ENCODE results near the gene DCAF17. TPM values are rescaled to one million over a fixed set of nuclear protein-coding genes. Genes with fewer than 3 reads are reported as not detected.

The DCAF17 gene, protein sequence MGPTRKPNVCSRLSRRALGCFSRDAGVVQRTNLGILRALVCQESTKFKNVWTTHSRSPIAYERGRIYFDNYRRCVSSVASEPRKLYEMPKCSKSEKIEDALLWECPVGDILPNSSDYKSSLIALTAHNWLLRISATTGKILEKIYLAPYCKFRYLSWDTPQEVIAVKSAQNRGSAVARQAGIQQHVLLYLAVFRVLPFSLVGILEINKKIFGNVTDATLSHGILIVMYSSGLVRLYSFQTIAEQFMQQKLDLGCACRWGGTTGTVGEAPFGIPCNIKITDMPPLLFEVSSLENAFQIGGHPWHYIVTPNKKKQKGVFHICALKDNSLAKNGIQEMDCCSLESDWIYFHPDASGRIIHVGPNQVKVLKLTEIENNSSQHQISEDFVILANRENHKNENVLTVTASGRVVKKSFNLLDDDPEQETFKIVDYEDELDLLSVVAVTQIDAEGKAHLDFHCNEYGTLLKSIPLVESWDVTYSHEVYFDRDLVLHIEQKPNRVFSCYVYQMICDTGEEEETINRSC
- total RNA-seq (16.4 TPM), polyA plus RNA-seq (ENCODE audit: insufficient read depth in 1 of 8, insufficient read length in 8 of 8, low replicate concordance in 1 of 8) (10 to 100 TPM; 10.5 to 20.0 (median 12.7) TPM)
- long read RNA-seq, donor 1 = 0 reads
- long read RNA-seq, donor 2 = 0 reads
- long read RNA-seq, donor 3, full-length matches to known transcripts = 1 of 1,142 reads
- long read RNA-seq, donor 3, partial matches to known transcripts = 1,141 of 1,142 reads
- long read RNA-seq, donor 3, other reads (novel, unspliced or antisense) = 0 of 1,142 reads
- long read RNA-seq, donor 4, partial matches to known transcripts = 1,020 of 1,020 reads
- long read RNA-seq, donor 4, other reads (novel, unspliced or antisense) = 0 of 1,020 reads
- long read RNA-seq, donor 5, partial matches to known transcripts = 6 of 8 reads
- long read RNA-seq, donor 5, other reads (novel, unspliced or antisense) = 0 of 8 reads
- long read RNA-seq, donor 6, partial matches to known transcripts = 0 of 2 reads
- long read RNA-seq, donor 6, other reads (novel, unspliced or antisense) = 0 of 2 reads
- long read RNA-seq, donor 7, full-length matches to known transcripts = 1 of 1 reads
- long read RNA-seq, donor 7, partial matches to known transcripts = 0 of 1 reads
- long read RNA-seq, donor 7, other reads (novel, unspliced or antisense) = 0 of 1 reads
- long read RNA-seq, donor 8, partial matches to known transcripts = 0 of 1 reads
- long read RNA-seq, donor 8, other reads (novel, unspliced or antisense) = 0 of 1 reads
- long read RNA-seq, donor 9, partial matches to known transcripts = 0 of 1 reads
- long read RNA-seq, donor 9, other reads (novel, unspliced or antisense) = 0 of 1 reads
- long read RNA-seq, donor 10, partial matches to known transcripts = 0 of 3 reads
- long read RNA-seq, donor 10, other reads (novel, unspliced or antisense) = 0 of 3 reads
- long read RNA-seq, donor 11, partial matches to known transcripts = 0 of 1 reads
- long read RNA-seq, donor 11, other reads (novel, unspliced or antisense) = 0 of 1 reads

DNA sequence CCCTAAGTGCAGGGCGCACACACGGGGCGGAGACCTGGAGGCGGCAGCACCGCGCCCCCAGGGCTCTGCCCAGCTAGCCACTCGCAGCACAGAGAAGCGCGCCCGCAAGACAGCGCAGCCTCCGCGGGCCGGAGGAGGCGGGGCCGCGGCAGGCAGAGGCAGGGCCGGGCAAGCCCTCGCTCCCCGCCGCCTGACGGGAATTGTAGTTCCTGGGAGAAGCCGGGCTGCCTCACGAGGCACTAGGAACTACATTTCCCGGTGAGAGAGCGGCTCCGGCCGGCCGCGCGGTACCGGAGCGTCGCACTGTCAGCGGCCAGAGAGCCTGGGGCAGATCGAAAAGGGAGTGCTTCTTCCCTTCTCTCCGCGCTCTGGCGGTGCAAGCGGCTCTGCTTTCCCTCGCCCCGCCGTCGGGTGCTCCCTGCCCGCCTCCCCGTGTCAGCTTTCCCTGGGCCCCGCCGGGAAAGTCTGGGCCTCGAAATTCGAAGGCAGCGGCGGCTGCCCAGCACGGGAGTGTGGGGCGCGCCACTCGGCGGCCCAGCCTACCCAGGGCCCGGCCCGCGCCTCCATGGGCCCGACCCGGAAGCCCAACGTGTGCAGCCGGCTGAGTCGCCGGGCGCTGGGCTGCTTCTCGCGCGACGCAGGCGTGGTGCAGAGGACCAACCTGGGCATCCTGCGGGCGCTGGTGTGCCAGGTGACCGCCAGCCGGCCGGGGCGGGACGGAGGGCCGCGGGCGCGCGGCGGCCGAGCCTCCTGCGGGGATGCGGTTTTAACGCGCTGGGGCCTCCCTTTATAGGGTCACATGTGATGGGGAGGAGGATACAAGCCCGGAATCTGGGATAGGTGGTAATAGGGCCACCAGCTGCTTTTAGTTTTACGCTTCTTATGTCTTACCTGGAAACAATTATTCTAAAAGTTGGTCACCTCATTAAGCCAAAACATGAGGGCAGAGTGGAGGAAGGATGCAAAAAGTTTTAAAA, at the start of gene DCAF17:
DCAF17 (plus strand) TSS at position 214 of the 977 bp plus-strand sequence; CDS start at position 566, 352 bp downstream.
- H3K27ac ChIP-seq (ENCODE audit: low read length) = peak within 1 kb of the TSS; percentile 97
- WGBS (ENCODE audit: insufficient coverage) = under 1% methylated on average over 87 of the region's 92 CpGs
- H3K4me3 ChIP-seq (ENCODE audit: low read length) = peak within 1 kb of the TSS; percentile 86
- peak; percentile 99 for DNase-seq
- peaks cover 5% of the 10 kb centered on the region for H3K9me3 ChIP-seq (replicated peaks; ENCODE audit: control insufficient read depth, low read depth, low read length)
- H3K36me3 ChIP-seq (ENCODE audit: control insufficient read depth, insufficient read depth, low read length) = peaks cover 10% of the 10 kb centered on the region
- peaks cover 6% of the 10 kb centered on the region for H3K4me1 ChIP-seq (ENCODE audit: control insufficient read depth, insufficient read depth, low read length)
- H3K27me3 ChIP-seq (ENCODE audit: control insufficient read depth, insufficient read depth, low read length) = no peaks in the 10 kb centered on the region

DNA sequence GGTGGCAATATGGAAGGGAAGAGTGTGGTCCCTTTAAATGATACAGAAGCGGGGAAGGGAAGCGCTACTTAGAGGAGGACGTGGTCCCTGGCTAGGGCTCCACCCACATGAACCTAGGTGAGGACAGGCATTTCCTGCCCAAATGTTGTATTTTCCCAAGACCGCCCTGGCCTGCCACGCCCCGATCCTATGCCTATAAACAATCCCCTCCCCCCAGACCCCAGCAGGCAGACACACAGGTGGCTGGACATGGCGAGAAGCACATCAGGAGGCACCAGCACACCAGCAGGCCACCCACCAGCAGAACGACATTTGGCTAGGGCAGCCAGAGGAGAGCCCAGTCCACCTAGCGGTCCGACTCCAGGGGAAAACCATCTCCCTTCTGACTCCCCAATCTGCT, 47.4 kb upstream of the DCAF17 start:
- H3K27me3 ChIP-seq (ENCODE audit: control insufficient read depth, insufficient read depth, low read length) = no peaks in the 10 kb centered on the region
- H3K4me3 ChIP-seq (ENCODE audit: low read length) = no peak overlapping the region
- H3K9me3 ChIP-seq (replicated peaks; ENCODE audit: control insufficient read depth, low read depth, low read length) = no peaks in the 10 kb centered on the region
- 88% methylated on average over 6 of the region's 10 CpGs for WGBS (ENCODE audit: insufficient coverage)
- DNase-seq = no peak
- H3K36me3 ChIP-seq (ENCODE audit: control insufficient read depth, insufficient read depth, low read length) = no peaks in the 10 kb centered on the region
- no peak overlapping the region for H3K27ac ChIP-seq (ENCODE audit: low read length)
- H3K4me1 ChIP-seq (ENCODE audit: control insufficient read depth, insufficient read depth, low read length) = no peaks in the 10 kb centered on the region

DNA sequence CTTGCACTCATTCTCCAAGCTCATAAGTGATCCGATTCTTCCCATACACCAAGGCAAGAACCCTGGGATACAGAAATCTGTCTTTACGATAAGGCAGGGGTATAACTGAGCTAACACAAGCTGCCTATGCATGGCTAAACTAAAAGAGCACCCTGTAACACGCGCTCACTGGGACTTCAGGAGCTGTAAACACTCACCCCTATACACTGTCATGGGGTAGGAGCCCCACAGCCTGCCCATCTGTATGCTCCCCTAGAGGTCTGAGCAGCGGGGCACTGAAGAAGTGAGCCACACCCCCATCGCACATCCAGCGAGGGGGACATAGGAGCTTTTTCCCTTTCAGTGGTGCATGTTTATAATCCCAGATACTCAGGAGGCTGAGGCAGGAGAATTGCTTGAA, 47.0 kb upstream of the DCAF17 start:
- H3K27me3 ChIP-seq (ENCODE audit: control insufficient read depth, insufficient read depth, low read length) = no peaks in the 10 kb centered on the region
- 100% methylated on average over 2 of the region's 7 CpGs for WGBS (ENCODE audit: insufficient coverage)
- H3K27ac ChIP-seq (ENCODE audit: low read length) = no peak overlapping the region
- no peaks in the 10 kb centered on the region for H3K9me3 ChIP-seq (replicated peaks; ENCODE audit: control insufficient read depth, low read depth, low read length)
- DNase-seq = no peak
- H3K36me3 ChIP-seq (ENCODE audit: control insufficient read depth, insufficient read depth, low read length) = no peaks in the 10 kb centered on the region
- H3K4me3 ChIP-seq (ENCODE audit: low read length) = no peak overlapping the region
- H3K4me1 ChIP-seq (ENCODE audit: control insufficient read depth, insufficient read depth, low read length) = no peaks in the 10 kb centered on the region

DNA sequence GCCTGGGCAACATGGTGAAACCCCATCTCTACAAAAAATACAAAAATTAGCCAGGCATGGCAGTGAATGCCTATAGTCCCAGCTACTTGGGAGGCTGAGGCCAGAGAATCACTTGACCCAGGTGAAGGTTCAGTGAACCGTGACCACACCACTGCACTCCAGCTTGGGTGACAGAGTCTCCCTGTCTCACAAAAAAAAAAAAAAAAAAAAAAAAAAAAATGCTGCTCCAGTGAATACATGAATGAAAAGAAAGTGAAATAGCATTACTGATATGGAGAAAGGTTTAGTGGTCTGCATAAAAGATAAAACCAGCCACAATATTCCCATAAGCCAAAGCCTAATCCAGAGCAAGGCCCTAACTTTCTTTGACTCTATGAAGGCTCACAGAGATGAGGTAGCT, 44.7 kb upstream of the DCAF17 start:
- H3K36me3 ChIP-seq (ENCODE audit: control insufficient read depth, insufficient read depth, low read length) = no peaks in the 10 kb centered on the region
- no peaks in the 10 kb centered on the region for H3K27me3 ChIP-seq (ENCODE audit: control insufficient read depth, insufficient read depth, low read length)
- WGBS (ENCODE audit: insufficient coverage) = no CpG with 5 or more reads among the region's 1 CpG
- no peak overlapping the region for H3K4me3 ChIP-seq (ENCODE audit: low read length)
- DNase-seq = no peak
- no peaks in the 10 kb centered on the region for H3K9me3 ChIP-seq (replicated peaks; ENCODE audit: control insufficient read depth, low read depth, low read length)
- no peak overlapping the region for H3K27ac ChIP-seq (ENCODE audit: low read length)
- no peaks in the 10 kb centered on the region for H3K4me1 ChIP-seq (ENCODE audit: control insufficient read depth, insufficient read depth, low read length)

DNA sequence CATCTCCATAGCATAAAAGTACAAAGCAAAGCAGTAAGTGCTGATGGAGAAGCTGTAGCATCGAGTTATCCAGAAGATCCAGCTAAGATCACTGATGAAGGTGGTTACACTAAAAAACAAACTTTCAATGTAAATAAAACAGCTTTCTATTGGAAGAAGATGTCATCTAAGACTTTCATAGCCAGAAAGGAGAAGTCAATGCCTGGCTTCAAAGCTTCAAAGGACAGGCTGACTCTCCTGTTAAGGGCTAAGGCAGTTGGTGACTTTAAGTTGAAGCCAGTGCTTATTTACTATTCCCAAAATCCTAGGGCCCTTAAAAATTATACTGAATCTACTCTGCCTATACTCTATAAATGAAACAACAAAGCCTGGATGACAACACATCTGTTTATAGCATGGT, 44.2 kb upstream of the DCAF17 start:
- WGBS (ENCODE audit: insufficient coverage) = no CpG with 5 or more reads among the region's 1 CpG
- no peaks in the 10 kb centered on the region for H3K4me1 ChIP-seq (ENCODE audit: control insufficient read depth, insufficient read depth, low read length)
- H3K4me3 ChIP-seq (ENCODE audit: low read length) = no peak overlapping the region
- no peak for DNase-seq
- no peaks in the 10 kb centered on the region for H3K36me3 ChIP-seq (ENCODE audit: control insufficient read depth, insufficient read depth, low read length)
- no peak overlapping the region for H3K27ac ChIP-seq (ENCODE audit: low read length)
- no peaks in the 10 kb centered on the region for H3K27me3 ChIP-seq (ENCODE audit: control insufficient read depth, insufficient read depth, low read length)
- H3K9me3 ChIP-seq (replicated peaks; ENCODE audit: control insufficient read depth, low read depth, low read length) = no peaks in the 10 kb centered on the region

DNA sequence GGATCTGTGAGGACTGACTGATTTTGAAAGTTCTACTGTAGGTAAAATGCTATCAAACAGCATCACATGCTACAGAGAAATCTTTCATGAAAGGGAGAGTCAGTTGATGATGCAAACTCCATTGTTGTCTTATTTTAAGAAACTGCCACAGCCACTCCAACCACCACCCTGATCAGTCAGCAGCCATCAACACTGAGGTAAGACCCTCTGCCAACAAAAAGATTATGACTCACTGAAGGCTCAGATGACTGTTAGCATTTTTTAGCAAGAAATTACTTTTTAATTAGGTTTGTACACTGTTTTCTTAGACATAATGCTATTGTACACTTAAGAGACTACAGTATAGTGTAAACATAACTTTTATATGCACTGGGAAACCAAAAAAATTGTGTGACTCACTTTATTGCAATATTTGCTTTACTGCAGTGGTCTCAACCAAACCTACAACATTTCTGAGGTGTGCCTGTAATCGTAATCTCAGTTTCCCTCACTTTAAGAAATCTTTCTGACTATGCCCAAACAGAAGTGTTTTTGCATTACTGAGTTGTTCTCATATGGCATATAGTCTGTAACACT, 43.0 kb upstream of the DCAF17 start:
- Histone ChIP-seq H3K9me3 (replicated peaks; ENCODE audit: control insufficient read depth, low read depth, low read length) (no peaks in the 10 kb centered on the region), H3K27me3 (ENCODE audit: control insufficient read depth, insufficient read depth, low read length) (no peaks in the 10 kb centered on the region), H3K36me3 (ENCODE audit: control insufficient read depth, insufficient read depth, low read length) (no peaks in the 10 kb centered on the region), H3K27ac (ENCODE audit: low read length) (no peak overlapping the region), H3K4me3 (ENCODE audit: low read length) (no peak overlapping the region), H3K4me1 (ENCODE audit: control insufficient read depth, insufficient read depth, low read length) (no peaks in the 10 kb centered on the region)
- no peak for DNase-seq
- WGBS (ENCODE audit: insufficient coverage) = no CpG with 5 or more reads among the region's 1 CpG

DNA sequence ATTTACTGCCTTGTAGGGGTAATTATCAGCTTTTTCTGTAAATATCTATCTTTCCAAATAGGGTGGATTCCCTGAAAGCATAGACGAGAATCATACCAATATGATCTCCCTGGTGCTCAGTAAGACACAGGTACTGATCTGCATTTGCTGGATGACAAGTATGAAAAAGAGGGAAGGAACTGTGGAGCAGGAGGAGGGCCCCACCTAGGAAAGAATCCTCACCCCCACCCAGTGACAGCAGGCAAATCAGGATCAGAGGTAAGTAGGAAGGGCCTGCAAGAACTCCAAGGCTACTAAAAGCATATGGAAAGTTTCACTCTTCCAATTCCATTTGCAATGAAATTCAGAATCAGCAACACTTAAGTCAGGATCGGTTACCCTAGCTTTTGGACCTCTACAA, 42.5 kb upstream of the DCAF17 start:
- no peaks in the 10 kb centered on the region for H3K27me3 ChIP-seq (ENCODE audit: control insufficient read depth, insufficient read depth, low read length)
- WGBS (ENCODE audit: insufficient coverage) = no CpG with 5 or more reads among the region's 2 CpGs
- H3K4me1 ChIP-seq (ENCODE audit: control insufficient read depth, insufficient read depth, low read length) = no peaks in the 10 kb centered on the region
- no peaks in the 10 kb centered on the region for H3K36me3 ChIP-seq (ENCODE audit: control insufficient read depth, insufficient read depth, low read length)
- H3K4me3 ChIP-seq (ENCODE audit: low read length) = no peak overlapping the region
- no peaks in the 10 kb centered on the region for H3K9me3 ChIP-seq (replicated peaks; ENCODE audit: control insufficient read depth, low read depth, low read length)
- H3K27ac ChIP-seq (ENCODE audit: low read length) = no peak overlapping the region
- no peak for DNase-seq

DNA sequence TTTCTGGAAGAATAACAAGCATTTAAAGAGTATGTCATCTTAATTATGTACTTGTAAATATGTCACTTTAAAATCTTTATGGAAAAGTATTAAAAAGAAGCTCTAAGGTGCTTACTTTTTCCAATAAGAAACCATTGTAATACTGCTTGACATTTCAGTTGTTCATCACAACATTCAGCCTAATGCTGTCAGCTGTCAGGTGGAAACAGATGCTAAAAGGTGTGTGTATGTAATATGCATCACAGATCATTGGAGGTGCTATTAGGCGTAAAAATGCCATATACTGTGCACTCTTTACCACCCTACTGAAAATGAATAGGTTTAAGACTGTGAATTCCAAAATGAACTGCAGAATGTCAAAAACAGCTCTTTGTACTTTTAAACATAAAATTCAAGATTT, 40.5 kb upstream of the DCAF17 start:
- H3K9me3 ChIP-seq (replicated peaks; ENCODE audit: control insufficient read depth, low read depth, low read length) = no peaks in the 10 kb centered on the region
- no peaks in the 10 kb centered on the region for H3K36me3 ChIP-seq (ENCODE audit: control insufficient read depth, insufficient read depth, low read length)
- H3K27ac ChIP-seq (ENCODE audit: low read length) = no peak overlapping the region
- DNase-seq = no peak
- H3K4me3 ChIP-seq (ENCODE audit: low read length) = no peak overlapping the region
- no peaks in the 10 kb centered on the region for H3K27me3 ChIP-seq (ENCODE audit: control insufficient read depth, insufficient read depth, low read length)
- H3K4me1 ChIP-seq (ENCODE audit: control insufficient read depth, insufficient read depth, low read length) = no peaks in the 10 kb centered on the region
- no CpG with 5 or more reads among the region's 1 CpG for WGBS (ENCODE audit: insufficient coverage)

Data from muscle of leg (tissue), 16 donors.